ENCODE results near the gene PTPRF. TPM values are rescaled to one million over a fixed set of nuclear protein-coding genes. Genes with fewer than 3 reads are reported as not detected.

PTPRF gene
- total and polyA plus RNA-seq, 12 donors: 1.7 to 10.3 (median 4.5) TPM

DNA sequence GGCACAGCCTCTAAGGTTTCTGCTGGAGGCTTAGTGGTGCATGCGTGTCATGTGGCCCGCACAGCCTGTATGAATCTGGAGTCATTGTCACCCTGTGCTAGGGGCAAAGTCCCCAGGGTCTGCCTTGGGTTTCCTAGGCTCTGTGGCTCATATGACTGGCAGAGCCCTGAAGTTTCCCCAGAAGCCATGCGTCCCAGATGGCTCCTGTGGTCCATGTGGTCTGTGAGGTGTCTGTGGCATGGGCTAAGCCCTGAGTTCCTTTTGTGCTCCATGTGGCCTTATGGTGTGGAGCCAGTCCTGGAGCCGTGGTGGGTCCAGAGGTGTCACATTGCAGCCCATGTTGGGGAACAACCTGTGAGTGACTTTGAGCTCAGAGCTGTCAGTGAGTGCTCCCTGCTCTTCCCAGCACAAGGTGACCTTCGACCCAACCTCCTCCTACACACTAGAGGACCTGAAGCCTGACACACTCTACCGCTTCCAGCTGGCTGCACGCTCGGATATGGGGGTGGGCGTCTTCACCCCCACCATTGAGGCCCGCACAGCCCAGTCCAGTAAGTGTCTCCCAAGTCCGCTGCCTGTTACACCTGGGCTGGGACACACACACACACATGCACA lies 61.5 kb downstream of the PTPRF start:
- DNase-seq (no peak), ATAC-seq (no peak)
- Histone ChIP-seq H3K27me3 (no peaks in the 10 kb centered on the region), H3K4me1 (peaks cover 0 to 5% (median 0%) of the 10 kb centered on the region in 9 donors), H3K4me3 (no peak overlapping the region), H3K36me3 (no peaks in the 10 kb centered on the region), H3K9me3 (no peaks in the 10 kb centered on the region), H3K27ac (no peak overlapping the region)
- WGBS, 2 donors: 92 to 93% methylated on average over 11 of the region's 11 CpGs
- intact Hi-C loops (cut with DNase I): no loop called here
- TF ChIP-seq, protein P1, sequence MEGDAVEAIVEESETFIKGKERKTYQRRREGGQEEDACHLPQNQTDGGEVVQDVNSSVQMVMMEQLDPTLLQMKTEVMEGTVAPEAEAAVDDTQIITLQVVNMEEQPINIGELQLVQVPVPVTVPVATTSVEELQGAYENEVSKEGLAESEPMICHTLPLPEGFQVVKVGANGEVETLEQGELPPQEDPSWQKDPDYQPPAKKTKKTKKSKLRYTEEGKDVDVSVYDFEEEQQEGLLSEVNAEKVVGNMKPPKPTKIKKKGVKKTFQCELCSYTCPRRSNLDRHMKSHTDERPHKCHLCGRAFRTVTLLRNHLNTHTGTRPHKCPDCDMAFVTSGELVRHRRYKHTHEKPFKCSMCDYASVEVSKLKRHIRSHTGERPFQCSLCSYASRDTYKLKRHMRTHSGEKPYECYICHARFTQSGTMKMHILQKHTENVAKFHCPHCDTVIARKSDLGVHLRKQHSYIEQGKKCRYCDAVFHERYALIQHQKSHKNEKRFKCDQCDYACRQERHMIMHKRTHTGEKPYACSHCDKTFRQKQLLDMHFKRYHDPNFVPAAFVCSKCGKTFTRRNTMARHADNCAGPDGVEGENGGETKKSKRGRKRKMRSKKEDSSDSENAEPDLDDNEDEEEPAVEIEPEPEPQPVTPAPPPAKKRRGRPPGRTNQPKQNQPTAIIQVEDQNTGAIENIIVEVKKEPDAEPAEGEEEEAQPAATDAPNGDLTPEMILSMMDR (IDR thresholded peaks at IDR 0.05): no peak

- WGBS, 2 donors: 93% methylated on average over 16 of the region's 16 CpGs
- H3K27ac ChIP-seq: no peak overlapping the region
- no peaks in the 10 kb centered on the region for H3K27me3 ChIP-seq
- H3K36me3 ChIP-seq: no peaks in the 10 kb centered on the region
- H3K4me3 ChIP-seq: no peak overlapping the region
- H3K4me1 ChIP-seq: no peaks in the 10 kb centered on the region
- intact Hi-C loops (cut with DNase I): no loop called here
- DNase-seq (no peak), ATAC-seq (no peak)
- TF ChIP-seq, protein P1 (IDR thresholded peaks at IDR 0.05): no peak
- H3K9me3 ChIP-seq: no peaks in the 10 kb centered on the region
Measured at GRCh38 chr1:43592974-43593683, 62.4 kb downstream of the PTPRF start.

GRCh38 chr1:43596579-43596978 lies 65.9 kb downstream of the PTPRF start:
- no peaks in the 10 kb centered on the region for H3K27me3 ChIP-seq
- no peaks in the 10 kb centered on the region for H3K9me3 ChIP-seq
- 90% methylated on average over 8 of the region's 8 CpGs for WGBS, 2 donors
- TF ChIP-seq, protein P1 (IDR thresholded peaks at IDR 0.05): no peak
- H3K36me3 ChIP-seq: no peaks in the 10 kb centered on the region
- ATAC-seq: no peak
- H3K4me1 ChIP-seq: no peaks in the 10 kb centered on the region
- no peak for DNase-seq
- H3K27ac ChIP-seq: no peak overlapping the region
- intact Hi-C loops (cut with DNase I): no loop called here
- no peak overlapping the region for H3K4me3 ChIP-seq

- peak in 1 of 8 donors; percentile 14 for ATAC-seq
- Histone ChIP-seq H3K27me3 (no peaks in the 10 kb centered on the region), H3K4me1 (no peaks in the 10 kb centered on the region), H3K4me3 (no peak overlapping the region), H3K36me3 (no peaks in the 10 kb centered on the region), H3K27ac (no peak overlapping the region), H3K9me3 (no peaks in the 10 kb centered on the region)
- intact Hi-C loops (cut with DNase I): no loop called here
- WGBS, 2 donors: 87 to 95% methylated on average over 5 of the region's 5 CpGs
- TF ChIP-seq, protein P1 (IDR thresholded peaks at IDR 0.05): no peak
- DNase-seq: no peak
Measured at GRCh38 chr1:43597028-43597427, 66.3 kb downstream of the PTPRF start.
